ENCODE results near the gene QRICH1. TPM values are rescaled to one million over a fixed set of nuclear protein-coding genes. Genes with fewer than 3 reads are reported as not detected.

Gene QRICH1
- total RNA-seq, 2 experiments from 2014 or later: 141 to 153 TPM

GRCh38 chr3:49007068-49007770 is 86.7 kb downstream of the QRICH1 start, which contains the start of gene WDR6:
WDR6 (plus strand) TSS chr3:49007391; CDS start chr3:49007432, 41 bp downstream.
- peak within 1 kb of the TSS; percentile 99 for H3K27ac Mint-ChIP-seq
- no peaks in the 10 kb centered on the region for H3K36me3 Mint-ChIP-seq
- POLR2A ChIA-PET: interaction anchor here (0.6 to 5.6 kb wide), 22 partner anchors 10 to 535 kb away, joined by 3 to 244 read pairs (median 6); partner anchors contain the start of genes ARIH2, DALRD3, IMPDH2 and IP6K2
- H3K27me3 Mint-ChIP-seq: no peaks in the 10 kb centered on the region
- peak within 1 kb of the TSS; percentile 96 for H3K4me3 Mint-ChIP-seq
- DNase-seq: peak; percentile 95
- ATAC-seq (ENCODE audit: low read depth): peak; percentile 92
- no peaks in the 10 kb centered on the region for H3K9me3 Mint-ChIP-seq
- H3K4me1 Mint-ChIP-seq: peaks cover 18% of the 10 kb centered on the region

- peaks cover 18% of the 10 kb centered on the region for H3K4me1 Mint-ChIP-seq
- H3K4me3 Mint-ChIP-seq: peak overlapping the region; percentile 96
- H3K9me3 Mint-ChIP-seq: no peaks in the 10 kb centered on the region
- POLR2A ChIA-PET: interaction anchor here (0.7 to 5.6 kb wide), 16 partner anchors 10 to 406 kb away, joined by 3 to 244 read pairs (median 8); partner anchors contain the start of genes ARIH2, DALRD3, IMPDH2 and IP6K2
- H3K27ac Mint-ChIP-seq: peak overlapping the region; percentile 99
- ATAC-seq (ENCODE audit: low read depth) (no peak), DNase-seq (no peak)
- no peaks in the 10 kb centered on the region for H3K36me3 Mint-ChIP-seq
- H3K27me3 Mint-ChIP-seq: no peaks in the 10 kb centered on the region
These were observed 87.3 kb downstream of the QRICH1 start for GRCh38 chr3:49006408-49007067.

DNA sequence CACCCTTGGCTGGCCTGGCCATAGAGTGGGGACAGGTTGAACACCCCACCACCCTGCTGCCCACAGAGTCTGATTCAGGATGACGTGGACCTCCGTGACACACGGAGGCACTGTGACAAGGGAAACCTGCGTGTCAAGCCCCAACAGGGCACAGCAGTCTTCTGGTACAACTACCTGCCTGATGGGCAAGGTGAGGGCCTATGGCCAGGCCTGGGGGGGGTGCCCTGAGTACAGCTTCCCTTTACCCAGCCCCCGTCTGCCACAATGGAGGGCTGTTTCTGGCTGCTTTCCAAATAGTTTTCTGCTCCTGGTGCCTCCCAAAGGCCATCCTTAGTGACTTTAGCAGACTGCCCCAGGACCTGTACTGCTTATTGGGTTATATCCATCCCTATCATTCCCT is 87.9 kb downstream of the QRICH1 start:
- peak overlapping the region; percentile 99 for H3K27ac Mint-ChIP-seq
- H3K36me3 Mint-ChIP-seq: no peaks in the 10 kb centered on the region
- no peaks in the 10 kb centered on the region for H3K9me3 Mint-ChIP-seq
- no peaks in the 10 kb centered on the region for H3K27me3 Mint-ChIP-seq
- H3K4me1 Mint-ChIP-seq: peaks cover 18% of the 10 kb centered on the region
- H3K4me3 Mint-ChIP-seq: peak overlapping the region; percentile 96
- DNase-seq (no peak), ATAC-seq (ENCODE audit: low read depth) (no peak)
- POLR2A ChIA-PET: interaction anchor here (1.4 to 5.6 kb wide), 4 partner anchors 12 to 88 kb away, joined by 5 to 244 read pairs (median 68); partner anchors contain the start of genes DALRD3, NDUFAF3, P4HTM and QRICH1

- DNase-seq (no peak), ATAC-seq (ENCODE audit: low read depth) (no peak)
- Mint-ChIP-seq H3K27me3 (no peaks in the 10 kb centered on the region), H3K36me3 (no peaks in the 10 kb centered on the region), H3K27ac (no peak overlapping the region), H3K4me3 (no peak overlapping the region), H3K4me1 (peaks cover 20% of the 10 kb centered on the region), H3K9me3 (no peaks in the 10 kb centered on the region)
- POLR2A ChIA-PET: interaction anchor here (5.4 to 5.6 kb wide), 2 partner anchors 15 to 16 kb away, joined by 112 to 244 read pairs; partner anchors contain the start of genes DALRD3, NDUFAF3 and P4HTM
These were observed 88.6 kb downstream of the QRICH1 start for GRCh38 chr3:49005303-49005680.

DNA sequence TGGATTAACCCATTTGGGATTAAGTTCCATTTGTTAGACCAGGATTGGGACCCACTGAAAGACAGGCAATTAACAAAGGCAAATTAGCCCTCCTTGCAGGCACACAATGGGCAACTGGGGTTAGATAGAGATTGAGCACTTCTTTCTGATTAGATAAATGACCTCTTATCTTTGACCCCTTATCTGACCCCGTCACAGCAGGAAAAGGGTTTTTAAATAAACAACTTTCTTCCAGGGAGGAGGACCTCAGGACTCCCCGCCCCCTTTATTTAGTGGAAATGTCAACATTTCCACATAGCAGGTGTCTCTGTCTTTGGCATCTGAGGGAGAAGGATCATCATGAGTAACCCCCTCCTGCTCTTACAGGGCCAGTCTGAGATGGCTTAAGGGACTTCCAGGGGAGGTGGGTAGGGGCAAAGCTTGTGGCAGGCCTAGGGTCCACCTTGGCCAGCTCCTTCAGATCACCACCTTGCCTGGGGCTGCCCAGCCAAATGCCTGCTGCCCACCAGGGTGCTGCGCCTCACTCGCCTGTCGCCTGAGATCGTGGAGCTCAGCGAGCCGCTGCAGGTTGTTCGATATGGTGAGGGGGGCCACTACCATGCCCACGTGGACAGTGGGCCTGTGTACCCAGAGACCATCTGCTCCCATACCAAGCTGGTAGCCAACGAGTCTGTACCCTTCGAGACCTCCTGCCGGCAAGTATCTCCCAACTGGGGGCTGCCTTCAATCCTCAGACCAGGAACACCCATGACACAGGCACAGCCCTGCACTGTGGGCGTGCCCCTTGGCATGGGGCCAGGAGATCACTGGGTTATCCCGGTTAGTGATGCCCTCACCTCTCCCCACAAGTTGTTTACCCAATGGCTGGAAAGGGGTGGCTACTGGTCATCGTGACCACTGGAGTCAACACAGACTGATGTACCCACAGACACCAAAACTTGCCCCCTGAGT is 89.2 kb downstream of the QRICH1 start:
- POLR2A ChIA-PET: interaction anchor here (5.4 to 5.6 kb wide), 2 partner anchors 15 kb away, joined by 112 to 244 read pairs; partner anchors contain the start of genes DALRD3, NDUFAF3 and P4HTM
- no peak for DNase-seq
- ATAC-seq (ENCODE audit: low read depth): no peak
- H3K4me1 Mint-ChIP-seq: peaks cover 21% of the 10 kb centered on the region
- H3K27ac Mint-ChIP-seq: no peak overlapping the region
- no peaks in the 10 kb centered on the region for H3K27me3 Mint-ChIP-seq
- H3K9me3 Mint-ChIP-seq: no peaks in the 10 kb centered on the region
- no peak overlapping the region for H3K4me3 Mint-ChIP-seq
- no peaks in the 10 kb centered on the region for H3K36me3 Mint-ChIP-seq

- Mint-ChIP-seq H3K27ac (peak overlapping the region; percentile 56), H3K9me3 (no peaks in the 10 kb centered on the region), H3K36me3 (no peaks in the 10 kb centered on the region), H3K27me3 (no peaks in the 10 kb centered on the region), H3K4me1 (peaks cover 5% of the 10 kb centered on the region), H3K4me3 (no peak overlapping the region)
- ATAC-seq (ENCODE audit: low read depth) (no peak), DNase-seq (no peak)
- POLR2A ChIA-PET: interaction anchor here (1.7 kb wide), 1 partner anchor 11 kb away, joined by 8 read pairs; the partner anchor contains the start of gene P4HTM
These were observed 92.7 kb downstream of the QRICH1 start for GRCh38 chr3:49001155-49001554.

DNA sequence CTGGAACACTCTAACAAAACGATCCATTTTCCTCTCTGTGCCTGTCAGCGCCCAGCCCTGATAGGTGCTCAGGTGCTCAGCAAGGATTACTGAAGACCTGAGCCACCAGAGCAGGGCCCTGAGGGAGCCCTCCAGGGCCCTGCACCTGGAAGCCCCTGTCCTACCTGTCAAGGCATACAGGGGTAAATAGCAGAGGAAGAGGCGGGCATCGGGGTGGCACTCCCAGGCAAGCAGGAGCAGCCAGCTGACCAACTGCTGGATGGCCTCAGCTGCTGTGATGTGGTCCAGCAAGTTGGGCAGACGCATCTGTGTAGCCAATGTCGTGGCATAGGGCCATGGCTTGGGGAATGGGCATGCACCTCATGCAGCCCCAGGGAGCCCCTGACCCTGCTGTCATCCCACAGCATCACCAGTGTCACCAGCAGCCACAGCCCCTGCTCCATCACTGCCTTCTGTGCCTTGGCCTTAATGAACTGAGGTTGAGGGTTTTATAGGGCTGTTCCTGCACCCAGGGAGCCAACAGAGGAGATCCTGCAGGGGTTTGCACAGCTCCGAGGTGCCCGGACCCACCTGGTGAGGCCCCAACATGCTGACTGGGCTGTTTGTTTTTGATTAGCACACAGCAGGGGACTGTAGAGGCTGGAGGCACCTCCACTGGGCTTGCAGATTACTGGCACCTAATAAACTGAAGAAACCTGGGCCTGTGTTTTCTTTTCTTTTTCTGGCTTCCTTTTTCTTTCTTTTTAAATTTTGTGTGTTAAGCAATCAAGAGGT is 94.6 kb downstream of the QRICH1 start:
- ATAC-seq (ENCODE audit: low read depth) (no peak), DNase-seq (no peak)
- POLR2A ChIA-PET: no interaction called here
- peaks cover 3% of the 10 kb centered on the region for H3K36me3 Mint-ChIP-seq
- no peaks in the 10 kb centered on the region for H3K9me3 Mint-ChIP-seq
- H3K27ac Mint-ChIP-seq: peak overlapping the region; percentile 13
- no peaks in the 10 kb centered on the region for H3K27me3 Mint-ChIP-seq
- peaks cover 11% of the 10 kb centered on the region for H3K4me1 Mint-ChIP-seq
- H3K4me3 Mint-ChIP-seq: no peak overlapping the region

GRCh38 chr3:48997714-48998637 is 95.9 kb downstream of the QRICH1 start:
- no peaks in the 10 kb centered on the region for H3K9me3 Mint-ChIP-seq
- DNase-seq (no peak), ATAC-seq (ENCODE audit: low read depth) (no peak)
- POLR2A ChIA-PET: interaction anchor here (3.9 kb wide), 1 partner anchor 10 kb away, joined by 24 read pairs; the partner anchor contains the start of gene WDR6
- peaks cover 17% of the 10 kb centered on the region for H3K4me1 Mint-ChIP-seq
- H3K4me3 Mint-ChIP-seq: no peak overlapping the region
- no peak overlapping the region for H3K27ac Mint-ChIP-seq
- H3K36me3 Mint-ChIP-seq: peaks cover 3% of the 10 kb centered on the region
- H3K27me3 Mint-ChIP-seq: no peaks in the 10 kb centered on the region

DNA sequence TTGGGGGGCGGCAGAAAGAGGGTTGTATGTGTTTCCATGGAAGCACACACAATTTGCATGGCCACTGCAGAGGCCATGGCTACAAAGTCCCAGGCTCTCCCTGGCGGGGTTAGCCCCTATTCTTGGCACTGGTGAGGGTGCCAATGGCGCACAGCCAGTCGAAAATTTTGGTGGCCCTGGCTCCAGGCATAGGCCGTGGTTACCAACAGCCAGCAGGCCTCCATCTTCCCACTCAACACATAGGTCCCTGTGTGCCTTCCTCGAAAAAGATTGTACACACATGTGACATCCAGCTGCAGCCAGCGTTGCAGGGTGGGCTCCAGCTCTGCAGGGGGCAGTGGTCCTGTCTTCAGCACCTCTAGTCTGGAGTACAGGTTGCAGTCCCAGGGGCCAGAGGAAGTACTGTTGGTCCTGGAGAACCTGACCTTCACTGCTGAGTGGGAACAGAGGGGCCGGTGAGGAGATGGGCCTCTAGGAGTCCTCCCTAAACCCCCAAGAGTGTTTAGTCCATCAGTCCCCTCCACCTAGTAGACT is 96.7 kb downstream of the QRICH1 start:
- H3K4me3 Mint-ChIP-seq: no peak overlapping the region
- H3K36me3 Mint-ChIP-seq: peaks cover 3% of the 10 kb centered on the region
- H3K4me1 Mint-ChIP-seq: peaks cover 16% of the 10 kb centered on the region
- no peaks in the 10 kb centered on the region for H3K9me3 Mint-ChIP-seq
- no peak overlapping the region for H3K27ac Mint-ChIP-seq
- ATAC-seq (ENCODE audit: low read depth) (no peak), DNase-seq (no peak)
- no peaks in the 10 kb centered on the region for H3K27me3 Mint-ChIP-seq
- POLR2A ChIA-PET: interaction anchor here (3.9 kb wide), 1 partner anchor 11 kb away, joined by 24 read pairs; the partner anchor contains the start of gene WDR6

DNA sequence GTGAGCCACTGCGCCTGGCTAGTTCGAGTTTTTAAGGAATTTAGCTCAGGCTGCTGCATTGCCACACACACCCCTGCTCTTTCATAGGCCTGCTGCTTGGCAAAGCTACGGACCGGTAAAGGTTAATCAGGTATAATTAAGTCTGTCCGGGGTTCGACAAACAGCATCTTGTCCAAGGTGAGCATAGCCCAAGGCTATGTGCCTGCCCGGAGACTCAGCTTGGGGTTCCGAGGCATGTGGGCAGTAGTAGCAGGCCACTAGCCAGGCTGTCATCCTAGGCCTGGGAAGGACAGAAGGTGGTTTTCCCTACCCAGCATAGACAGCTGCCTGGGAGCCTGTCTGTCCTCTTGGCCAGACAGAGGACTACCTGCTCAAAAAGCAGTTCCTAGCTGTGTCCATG is 97.2 kb downstream of the QRICH1 start:
- H3K9me3 Mint-ChIP-seq: no peaks in the 10 kb centered on the region
- POLR2A ChIA-PET: interaction anchor here (0.6 to 3.9 kb wide), 2 partner anchors 11 to 14 kb away, joined by 3 to 24 read pairs; partner anchors contain the start of gene WDR6
- no peaks in the 10 kb centered on the region for H3K27me3 Mint-ChIP-seq
- H3K4me3 Mint-ChIP-seq: no peak overlapping the region
- ATAC-seq (ENCODE audit: low read depth): no peak
- peaks cover 6% of the 10 kb centered on the region for H3K36me3 Mint-ChIP-seq
- DNase-seq: no peak
- peaks cover 21% of the 10 kb centered on the region for H3K4me1 Mint-ChIP-seq
- H3K27ac Mint-ChIP-seq: no peak overlapping the region

GRCh38 chr3:48993834-48994233 is 100.0 kb downstream of the QRICH1 start:
- no peak for ATAC-seq (ENCODE audit: low read depth)
- Mint-ChIP-seq H3K36me3 (peaks cover 6% of the 10 kb centered on the region), H3K9me3 (no peaks in the 10 kb centered on the region), H3K4me1 (peaks cover 30% of the 10 kb centered on the region), H3K4me3 (no peak overlapping the region), H3K27ac (peak overlapping the region; percentile 62), H3K27me3 (no peaks in the 10 kb centered on the region)
- POLR2A ChIA-PET: interaction anchor here (0.9 kb wide), 1 partner anchor 13 kb away, joined by 5 read pairs; the partner anchor contains the start of gene WDR6
- DNase-seq: no peak
